ENCODE results near the gene NFATC2. TPM values are rescaled to one million over a fixed set of nuclear protein-coding genes. Genes with fewer than 3 reads are reported as not detected.
"Not testable (repeated sequence)": the region's sequence is repeated elsewhere in the genome, so short reads cannot be mapped to it uniquely, and the experiment has no call there.

The NFATC2 gene
- total and polyA plus RNA-seq, 2 experiments from 2014 or later: 0.52 to 0.59 TPM

DNA sequence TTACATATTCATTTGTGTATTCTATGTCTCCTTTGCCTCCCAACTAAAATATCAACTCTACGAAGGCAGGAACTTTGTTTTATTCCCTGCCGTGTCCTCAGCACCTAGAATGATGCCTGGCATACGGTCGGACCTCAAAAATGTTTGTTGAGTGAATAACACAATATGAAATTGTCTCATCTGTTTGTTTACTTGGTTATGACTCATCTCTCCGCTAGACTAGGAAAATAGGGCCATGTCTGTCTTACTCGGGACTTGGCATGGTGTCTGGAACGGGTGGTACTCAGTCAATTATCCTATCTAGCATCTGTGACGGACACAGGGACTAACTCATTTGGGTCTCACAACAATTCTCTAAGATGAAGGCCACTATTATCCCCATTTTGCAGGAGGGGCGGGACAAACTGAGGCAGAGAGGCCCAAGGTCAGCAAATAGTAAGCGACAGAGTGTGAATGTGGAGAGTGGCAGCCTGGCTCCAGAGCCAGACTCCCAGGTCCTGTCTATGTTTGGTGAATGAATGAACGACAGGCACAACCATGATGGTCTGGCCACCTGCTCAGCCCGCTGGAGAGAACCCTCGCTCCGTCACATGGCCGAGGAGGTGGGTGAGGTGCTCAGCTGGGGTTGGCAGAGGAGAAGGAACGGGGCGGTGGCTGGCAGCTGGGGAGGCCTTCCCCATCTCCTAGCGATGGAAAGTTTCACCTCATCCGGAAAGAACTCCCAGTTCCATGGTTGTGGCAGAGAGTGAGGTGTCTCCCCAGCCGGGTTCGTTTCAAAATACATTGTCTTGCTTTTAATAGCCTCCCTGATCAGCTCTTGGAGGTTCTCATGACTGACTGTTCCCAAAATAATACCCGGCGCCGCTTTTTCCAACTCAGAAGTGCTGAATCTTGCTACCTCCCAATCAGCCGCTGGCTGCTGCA is 27.6 kb upstream of the NFATC2 start (continued):
- TF ChIP-seq, protein P1, sequence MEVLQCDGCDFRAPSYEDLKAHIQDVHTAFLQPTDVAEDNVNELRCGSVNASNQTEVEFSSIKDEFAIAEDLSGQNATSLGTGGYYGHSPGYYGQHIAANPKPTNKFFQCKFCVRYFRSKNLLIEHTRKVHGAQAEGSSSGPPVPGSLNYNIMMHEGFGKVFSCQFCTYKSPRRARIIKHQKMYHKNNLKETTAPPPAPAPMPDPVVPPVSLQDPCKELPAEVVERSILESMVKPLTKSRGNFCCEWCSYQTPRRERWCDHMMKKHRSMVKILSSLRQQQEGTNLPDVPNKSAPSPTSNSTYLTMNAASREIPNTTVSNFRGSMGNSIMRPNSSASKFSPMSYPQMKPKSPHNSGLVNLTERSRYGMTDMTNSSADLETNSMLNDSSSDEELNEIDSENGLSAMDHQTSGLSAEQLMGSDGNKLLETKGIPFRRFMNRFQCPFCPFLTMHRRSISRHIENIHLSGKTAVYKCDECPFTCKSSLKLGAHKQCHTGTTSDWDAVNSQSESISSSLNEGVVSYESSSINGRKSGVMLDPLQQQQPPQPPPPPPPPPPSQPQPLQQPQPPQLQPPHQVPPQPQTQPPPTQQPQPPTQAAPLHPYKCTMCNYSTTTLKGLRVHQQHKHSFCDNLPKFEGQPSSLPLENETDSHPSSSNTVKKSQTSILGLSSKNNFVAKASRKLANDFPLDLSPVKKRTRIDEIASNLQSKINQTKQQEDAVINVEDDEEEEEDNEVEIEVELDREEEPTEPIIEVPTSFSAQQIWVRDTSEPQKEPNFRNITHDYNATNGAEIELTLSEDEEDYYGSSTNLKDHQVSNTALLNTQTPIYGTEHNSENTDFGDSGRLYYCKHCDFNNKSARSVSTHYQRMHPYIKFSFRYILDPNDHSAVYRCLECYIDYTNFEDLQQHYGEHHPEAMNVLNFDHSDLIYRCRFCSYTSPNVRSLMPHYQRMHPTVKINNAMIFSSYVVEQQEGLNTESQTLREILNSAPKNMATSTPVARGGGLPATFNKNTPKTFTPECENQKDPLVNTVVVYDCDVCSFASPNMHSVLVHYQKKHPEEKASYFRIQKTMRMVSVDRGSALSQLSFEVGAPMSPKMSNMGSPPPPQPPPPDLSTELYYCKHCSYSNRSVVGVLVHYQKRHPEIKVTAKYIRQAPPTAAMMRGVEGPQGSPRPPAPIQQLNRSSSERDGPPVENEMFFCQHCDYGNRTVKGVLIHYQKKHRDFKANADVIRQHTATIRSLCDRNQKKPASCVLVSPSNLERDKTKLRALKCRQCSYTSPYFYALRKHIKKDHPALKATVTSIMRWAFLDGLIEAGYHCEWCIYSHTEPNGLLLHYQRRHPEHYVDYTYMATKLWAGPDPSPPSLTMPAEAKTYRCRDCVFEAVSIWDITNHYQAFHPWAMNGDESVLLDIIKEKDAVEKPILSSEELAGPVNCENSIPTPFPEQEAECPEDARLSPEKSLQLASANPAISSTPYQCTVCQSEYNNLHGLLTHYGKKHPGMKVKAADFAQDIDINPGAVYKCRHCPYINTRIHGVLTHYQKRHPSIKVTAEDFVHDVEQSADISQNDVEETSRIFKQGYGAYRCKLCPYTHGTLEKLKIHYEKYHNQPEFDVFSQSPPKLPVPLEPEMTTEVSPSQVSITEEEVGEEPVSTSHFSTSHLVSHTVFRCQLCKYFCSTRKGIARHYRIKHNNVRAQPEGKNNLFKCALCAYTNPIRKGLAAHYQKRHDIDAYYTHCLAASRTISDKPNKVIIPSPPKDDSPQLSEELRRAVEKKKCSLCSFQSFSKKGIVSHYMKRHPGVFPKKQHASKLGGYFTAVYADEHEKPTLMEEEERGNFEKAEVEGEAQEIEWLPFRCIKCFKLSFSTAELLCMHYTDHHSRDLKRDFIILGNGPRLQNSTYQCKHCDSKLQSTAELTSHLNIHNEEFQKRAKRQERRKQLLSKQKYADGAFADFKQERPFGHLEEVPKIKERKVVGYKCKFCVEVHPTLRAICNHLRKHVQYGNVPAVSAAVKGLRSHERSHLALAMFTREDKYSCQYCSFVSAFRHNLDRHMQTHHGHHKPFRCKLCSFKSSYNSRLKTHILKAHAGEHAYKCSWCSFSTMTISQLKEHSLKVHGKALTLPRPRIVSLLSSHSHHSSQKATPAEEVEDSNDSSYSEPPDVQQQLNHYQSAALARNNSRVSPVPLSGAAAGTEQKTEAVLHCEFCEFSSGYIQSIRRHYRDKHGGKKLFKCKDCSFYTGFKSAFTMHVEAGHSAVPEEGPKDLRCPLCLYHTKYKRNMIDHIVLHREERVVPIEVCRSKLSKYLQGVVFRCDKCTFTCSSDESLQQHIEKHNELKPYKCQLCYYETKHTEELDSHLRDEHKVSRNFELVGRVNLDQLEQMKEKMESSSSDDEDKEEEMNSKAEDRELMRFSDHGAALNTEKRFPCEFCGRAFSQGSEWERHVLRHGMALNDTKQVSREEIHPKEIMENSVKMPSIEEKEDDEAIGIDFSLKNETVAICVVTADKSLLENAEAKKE (CRISPR knock-in tag; IDR thresholded peaks at IDR 0.05): no peak
- TF ChIP-seq, protein P2, sequence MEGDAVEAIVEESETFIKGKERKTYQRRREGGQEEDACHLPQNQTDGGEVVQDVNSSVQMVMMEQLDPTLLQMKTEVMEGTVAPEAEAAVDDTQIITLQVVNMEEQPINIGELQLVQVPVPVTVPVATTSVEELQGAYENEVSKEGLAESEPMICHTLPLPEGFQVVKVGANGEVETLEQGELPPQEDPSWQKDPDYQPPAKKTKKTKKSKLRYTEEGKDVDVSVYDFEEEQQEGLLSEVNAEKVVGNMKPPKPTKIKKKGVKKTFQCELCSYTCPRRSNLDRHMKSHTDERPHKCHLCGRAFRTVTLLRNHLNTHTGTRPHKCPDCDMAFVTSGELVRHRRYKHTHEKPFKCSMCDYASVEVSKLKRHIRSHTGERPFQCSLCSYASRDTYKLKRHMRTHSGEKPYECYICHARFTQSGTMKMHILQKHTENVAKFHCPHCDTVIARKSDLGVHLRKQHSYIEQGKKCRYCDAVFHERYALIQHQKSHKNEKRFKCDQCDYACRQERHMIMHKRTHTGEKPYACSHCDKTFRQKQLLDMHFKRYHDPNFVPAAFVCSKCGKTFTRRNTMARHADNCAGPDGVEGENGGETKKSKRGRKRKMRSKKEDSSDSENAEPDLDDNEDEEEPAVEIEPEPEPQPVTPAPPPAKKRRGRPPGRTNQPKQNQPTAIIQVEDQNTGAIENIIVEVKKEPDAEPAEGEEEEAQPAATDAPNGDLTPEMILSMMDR (conservative IDR thresholded peaks at IDR 0.05; ENCODE audit: low read depth in 2 of 2): no peak
- TF ChIP-seq, protein P3, sequence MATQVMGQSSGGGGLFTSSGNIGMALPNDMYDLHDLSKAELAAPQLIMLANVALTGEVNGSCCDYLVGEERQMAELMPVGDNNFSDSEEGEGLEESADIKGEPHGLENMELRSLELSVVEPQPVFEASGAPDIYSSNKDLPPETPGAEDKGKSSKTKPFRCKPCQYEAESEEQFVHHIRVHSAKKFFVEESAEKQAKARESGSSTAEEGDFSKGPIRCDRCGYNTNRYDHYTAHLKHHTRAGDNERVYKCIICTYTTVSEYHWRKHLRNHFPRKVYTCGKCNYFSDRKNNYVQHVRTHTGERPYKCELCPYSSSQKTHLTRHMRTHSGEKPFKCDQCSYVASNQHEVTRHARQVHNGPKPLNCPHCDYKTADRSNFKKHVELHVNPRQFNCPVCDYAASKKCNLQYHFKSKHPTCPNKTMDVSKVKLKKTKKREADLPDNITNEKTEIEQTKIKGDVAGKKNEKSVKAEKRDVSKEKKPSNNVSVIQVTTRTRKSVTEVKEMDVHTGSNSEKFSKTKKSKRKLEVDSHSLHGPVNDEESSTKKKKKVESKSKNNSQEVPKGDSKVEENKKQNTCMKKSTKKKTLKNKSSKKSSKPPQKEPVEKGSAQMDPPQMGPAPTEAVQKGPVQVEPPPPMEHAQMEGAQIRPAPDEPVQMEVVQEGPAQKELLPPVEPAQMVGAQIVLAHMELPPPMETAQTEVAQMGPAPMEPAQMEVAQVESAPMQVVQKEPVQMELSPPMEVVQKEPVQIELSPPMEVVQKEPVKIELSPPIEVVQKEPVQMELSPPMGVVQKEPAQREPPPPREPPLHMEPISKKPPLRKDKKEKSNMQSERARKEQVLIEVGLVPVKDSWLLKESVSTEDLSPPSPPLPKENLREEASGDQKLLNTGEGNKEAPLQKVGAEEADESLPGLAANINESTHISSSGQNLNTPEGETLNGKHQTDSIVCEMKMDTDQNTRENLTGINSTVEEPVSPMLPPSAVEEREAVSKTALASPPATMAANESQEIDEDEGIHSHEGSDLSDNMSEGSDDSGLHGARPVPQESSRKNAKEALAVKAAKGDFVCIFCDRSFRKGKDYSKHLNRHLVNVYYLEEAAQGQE (IDR thresholded peaks at IDR 0.05; ENCODE audit: unreplicated experiment): no peak

DNA sequence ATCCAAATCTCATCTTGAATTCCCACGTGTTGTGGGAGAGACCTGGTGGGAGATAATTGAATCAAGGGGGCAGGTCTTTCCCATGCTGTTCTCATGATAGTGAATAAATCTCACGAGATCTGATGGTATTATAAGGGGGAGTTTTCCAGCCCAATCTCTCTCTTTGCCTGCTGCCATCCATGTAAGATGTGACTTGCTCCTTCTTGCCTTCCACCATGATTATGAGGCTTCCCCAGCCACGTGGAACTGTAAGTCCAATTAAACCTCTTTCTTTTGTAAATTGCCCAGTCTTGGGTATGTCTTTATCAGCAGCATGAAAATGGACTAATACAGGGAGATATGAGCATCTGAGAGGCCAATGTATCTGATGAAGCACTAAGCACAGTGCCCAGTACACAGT is 26.0 kb upstream of the NFATC2 start:
- not testable (repeated sequence) for DNase-seq (ENCODE audit: low spot score); H3K27ac Mint-ChIP-seq; H3K4me3 Mint-ChIP-seq; H3K4me3 ChIP-seq; H3K4me2 ChIP-seq; H3F3A ChIP-seq (replicated peaks; ENCODE audit: low read depth); H3K36me3 ChIP-seq (ENCODE audit: insufficient read depth); ATAC-seq; H3K9me2 ChIP-seq (ENCODE audit: insufficient read depth); H3K4me1 ChIP-seq (ENCODE audit: insufficient read depth); H3K9me3 Mint-ChIP-seq; H2AFZ ChIP-seq; H3K27ac ChIP-seq (ENCODE audit: low read depth); H3K79me2 ChIP-seq (replicated peaks; ENCODE audit: insufficient read depth); H3K36me3 Mint-ChIP-seq (ENCODE audit: low read depth); H4K20me1 ChIP-seq (replicated peaks; ENCODE audit: insufficient read depth); H3K4me1 Mint-ChIP-seq
- H3K27me3 ChIP-seq (ENCODE audit: insufficient read depth): peaks cover 16% of the 10 kb centered on the region
- H3K27me3 Mint-ChIP-seq (ENCODE audit: insufficient read depth, low read depth, poor library complexity): peaks cover 18% of the 10 kb centered on the region
